ENCODE data around the gene SGMS2.
"Not testable (repeated sequence)": the region's sequence is repeated elsewhere in the genome, so short reads cannot be mapped to it uniquely, and the experiment has no call there.

SGMS2 gene

DNA sequence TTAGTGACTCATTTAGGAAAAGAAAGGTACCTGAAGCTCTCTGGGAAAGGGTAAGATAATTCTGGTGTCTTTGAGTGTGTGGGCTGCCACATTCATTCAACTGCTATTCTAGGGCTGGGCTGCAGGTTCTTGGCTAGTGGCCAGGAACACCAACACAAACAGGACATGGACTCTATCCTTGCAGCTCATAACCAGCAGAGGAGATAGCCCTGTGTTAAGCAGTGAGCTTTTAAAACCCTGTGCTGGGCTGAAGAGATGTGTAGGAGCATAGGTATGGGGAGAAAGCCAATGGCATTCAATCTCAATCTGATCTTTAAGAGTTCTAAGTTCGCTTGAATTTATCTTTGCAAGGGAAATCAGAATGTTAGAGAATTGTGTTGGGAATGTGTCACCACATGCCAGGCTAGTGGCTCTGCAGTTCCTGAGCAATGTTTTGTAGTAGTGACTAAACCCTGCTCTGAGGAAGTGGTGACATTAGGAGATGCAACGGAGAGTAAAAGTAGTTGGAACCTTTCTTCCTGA lies 39.2 kb downstream of the SGMS2 start:
- DNase-seq (ENCODE audit: low read depth in 1 of 2, low spot score in 1 of 2) = peak in 1 of 2 donors; percentile 3

DNA sequence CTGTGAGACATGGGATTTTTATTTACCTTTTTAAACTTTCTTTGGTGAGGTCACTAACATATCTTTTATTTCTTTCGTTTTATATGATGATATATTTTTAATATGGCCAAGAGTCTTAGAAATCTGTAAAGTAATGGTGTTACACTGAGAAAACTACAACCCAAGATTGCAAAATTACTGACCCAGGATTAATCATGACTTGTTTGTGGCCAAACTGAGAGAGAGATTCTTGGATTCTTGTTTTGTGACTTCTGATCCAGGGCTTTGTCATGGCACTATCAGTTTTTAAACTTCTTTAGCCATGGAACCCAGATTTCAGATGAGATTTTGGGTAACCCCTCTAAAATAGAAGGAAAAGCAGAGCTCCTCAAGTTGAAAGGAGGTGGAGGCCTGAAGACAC lies 42.0 kb downstream of the SGMS2 start:
- DNase-seq (ENCODE audit: low read depth in 1 of 2, low spot score in 1 of 2) = no peak

DNA sequence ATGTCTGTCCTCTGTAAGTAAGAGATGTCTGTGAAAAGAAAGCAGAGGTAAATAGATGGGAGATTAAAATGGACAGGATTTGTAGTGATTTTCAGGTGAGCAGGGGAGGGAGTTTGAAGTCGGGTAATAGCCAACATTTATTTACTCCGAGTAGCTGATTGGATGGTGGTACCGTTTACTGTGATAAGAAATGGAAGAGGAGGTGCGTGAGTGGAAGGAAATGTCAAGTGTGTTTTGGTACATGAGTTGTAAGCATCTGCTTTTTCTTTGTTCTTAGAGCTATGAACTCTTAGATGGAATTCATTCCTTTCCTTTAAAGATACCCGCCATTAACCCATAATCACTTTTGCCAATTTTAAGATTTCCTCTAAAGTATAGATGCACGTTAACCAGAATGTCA lies 45.5 kb downstream of the SGMS2 start:
- DNase-seq (ENCODE audit: low read depth in 1 of 2, low spot score in 1 of 2) = no peak

DNA sequence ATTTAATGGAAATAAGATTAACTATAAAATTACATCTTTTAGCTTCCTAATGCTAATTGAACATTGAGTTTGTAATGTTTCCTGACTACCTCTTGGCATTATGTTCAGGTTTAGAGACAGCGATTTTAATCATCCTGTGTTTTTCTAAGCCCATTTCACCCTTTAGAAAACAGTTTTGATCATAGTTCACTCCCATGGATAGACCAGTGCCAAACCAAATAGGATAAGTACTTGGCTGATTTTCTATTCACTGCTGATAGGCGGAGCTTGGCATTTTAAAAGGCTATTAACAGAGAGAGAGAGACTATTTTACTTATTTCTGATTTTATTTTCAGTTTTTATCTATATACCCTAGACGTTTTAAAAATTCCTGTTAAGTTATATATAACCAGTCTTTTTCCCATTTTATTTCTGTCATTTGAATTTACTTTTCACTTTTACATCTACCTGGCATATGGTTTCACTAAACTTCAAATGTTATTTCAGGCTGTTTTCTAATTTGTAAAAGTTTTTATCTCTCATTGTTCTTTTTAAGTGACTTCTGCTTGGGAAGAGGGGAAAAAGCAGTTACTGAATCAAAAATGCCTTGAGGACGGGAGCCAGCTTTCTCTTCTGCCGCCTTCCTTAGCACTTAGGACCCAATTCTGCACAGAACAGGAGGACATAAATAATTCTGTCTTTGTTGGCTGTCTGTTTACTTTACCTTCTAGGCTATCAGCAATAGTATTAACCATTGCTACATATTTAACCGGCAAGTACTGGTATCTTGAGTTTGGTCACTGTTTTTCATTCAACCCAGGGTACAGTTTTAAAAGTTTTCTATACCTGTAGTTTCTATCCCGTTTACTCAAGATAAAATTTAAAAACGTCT lies 46.4 kb downstream of the SGMS2 start:
- no peak for DNase-seq (ENCODE audit: low read depth in 1 of 2, low spot score in 1 of 2)

DNA sequence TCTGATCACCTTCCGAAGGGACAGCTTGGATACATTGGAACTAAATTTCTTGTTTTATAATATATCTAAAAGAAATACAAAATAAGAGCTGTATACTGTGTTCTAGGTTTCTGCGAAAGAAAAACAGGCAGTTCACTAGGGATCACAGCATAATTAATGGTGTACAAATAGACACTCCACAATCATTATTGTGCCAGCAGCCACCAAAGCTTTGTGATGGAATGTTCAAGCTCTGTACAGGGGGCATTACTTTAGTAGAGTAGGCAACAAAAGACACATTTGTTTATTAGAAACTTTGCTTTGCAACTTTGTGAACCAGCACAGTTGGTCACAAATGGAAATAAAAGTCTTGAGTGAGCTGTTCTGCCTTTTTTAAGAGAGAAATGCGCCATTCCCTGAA lies 49.3 kb downstream of the SGMS2 start:
- no peak for DNase-seq (ENCODE audit: low read depth in 1 of 2, low spot score in 1 of 2)

DNA sequence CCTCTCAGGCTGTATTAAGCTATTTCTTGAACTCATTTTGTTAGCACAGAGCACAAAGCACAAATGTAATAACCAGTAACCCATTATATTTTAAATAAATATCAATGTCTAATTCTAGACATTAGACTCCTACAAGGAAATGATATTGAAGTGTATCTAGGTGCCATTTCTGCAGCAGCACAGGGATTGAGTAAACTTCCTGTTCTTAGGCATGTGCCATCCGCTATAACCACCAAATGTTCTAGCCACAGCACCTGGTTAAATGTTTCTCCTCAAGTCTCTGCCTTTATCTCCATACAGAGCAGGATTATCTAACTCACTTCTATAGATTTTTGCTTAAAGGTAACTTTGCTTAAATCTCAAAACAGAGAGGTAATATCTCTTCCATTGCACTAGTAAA lies 51.4 kb downstream of the SGMS2 start:
- no peak for DNase-seq (ENCODE audit: low read depth in 1 of 2, low spot score in 1 of 2)

DNA sequence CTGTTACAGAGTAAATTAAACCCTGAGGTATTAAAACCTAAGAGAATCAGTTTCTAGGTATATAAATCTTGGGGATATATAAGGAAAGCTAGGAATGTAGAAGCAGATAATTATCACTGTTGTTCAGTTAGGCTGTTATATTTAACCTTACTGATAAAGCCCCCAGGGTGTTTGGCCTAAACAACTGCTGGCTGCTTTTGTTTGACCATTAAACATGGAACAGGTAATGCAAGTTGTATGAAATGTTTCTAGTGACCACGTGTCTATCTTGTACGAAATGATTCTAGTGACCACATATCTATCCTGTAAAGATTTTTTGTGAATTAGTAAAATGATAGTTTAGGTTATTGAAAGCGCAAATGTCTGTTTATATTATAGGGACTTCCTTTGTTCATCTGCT lies 52.6 kb downstream of the SGMS2 start:
- DNase-seq (ENCODE audit: low read depth in 1 of 2, low spot score in 1 of 2) = no peak

DNA sequence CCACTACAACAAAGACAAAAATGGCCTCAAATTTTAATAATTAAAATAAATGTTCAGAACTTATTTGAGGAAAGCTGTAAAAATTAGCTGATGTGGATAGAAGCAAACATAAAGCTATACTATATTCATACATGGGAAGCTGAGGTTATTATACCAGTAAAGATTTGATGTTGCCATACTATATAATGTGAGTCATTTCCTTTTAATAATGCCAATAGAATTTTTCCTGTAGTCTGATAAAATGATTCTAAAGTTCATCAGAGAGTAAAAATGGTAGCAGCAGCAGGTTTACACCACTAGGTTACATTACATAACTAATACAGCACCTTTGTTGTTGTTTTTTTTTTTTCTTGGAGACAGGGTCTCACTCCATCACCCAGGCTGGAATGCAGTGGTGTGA lies 61.1 kb downstream of the SGMS2 start:
- DNase-seq (ENCODE audit: low read depth in 1 of 2, low spot score in 1 of 2) = no peak

DNA sequence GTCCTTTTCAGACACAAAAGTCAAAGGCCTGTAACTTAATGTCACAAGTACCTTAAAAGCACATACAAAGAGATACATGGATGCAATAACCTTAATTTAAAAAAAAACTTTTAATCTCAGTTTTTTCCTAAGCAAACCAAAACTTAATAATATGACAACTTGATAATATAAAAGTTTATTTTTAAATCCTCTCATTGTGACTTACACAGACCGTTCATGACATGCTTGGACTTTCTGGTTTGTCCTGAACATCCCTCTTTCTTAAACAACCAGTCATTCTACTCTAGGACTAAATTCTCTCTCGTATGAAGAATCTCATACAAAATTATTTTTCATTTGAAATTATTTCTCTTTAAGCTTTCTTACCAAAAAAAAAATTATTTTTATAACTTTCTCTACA lies 63.5 kb downstream of the SGMS2 start:
- DNase-seq (ENCODE audit: low read depth in 1 of 2, low spot score in 1 of 2) = no peak

DNA sequence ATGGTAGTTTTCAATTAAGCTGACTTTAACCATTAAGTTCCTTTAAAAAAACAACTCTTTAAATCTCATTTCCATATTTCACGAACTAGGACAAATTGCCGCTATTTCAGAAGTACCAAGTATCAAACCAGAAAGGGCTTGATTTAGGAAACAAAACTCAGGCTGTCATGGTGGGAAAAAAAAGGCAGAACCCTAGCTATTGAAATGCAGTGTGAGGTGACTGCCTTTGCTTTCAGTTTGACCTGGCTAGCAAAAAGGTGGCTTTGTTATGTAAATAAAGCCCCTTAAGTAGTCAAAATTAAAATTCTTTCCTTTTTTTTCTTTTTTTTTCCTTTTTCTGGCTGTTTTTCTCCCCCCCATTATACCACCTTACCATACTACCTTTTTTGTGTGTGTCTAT lies 66.0 kb downstream of the SGMS2 start:
- DNase-seq (ENCODE audit: low read depth in 1 of 2, low spot score in 1 of 2) = no peak

DNA sequence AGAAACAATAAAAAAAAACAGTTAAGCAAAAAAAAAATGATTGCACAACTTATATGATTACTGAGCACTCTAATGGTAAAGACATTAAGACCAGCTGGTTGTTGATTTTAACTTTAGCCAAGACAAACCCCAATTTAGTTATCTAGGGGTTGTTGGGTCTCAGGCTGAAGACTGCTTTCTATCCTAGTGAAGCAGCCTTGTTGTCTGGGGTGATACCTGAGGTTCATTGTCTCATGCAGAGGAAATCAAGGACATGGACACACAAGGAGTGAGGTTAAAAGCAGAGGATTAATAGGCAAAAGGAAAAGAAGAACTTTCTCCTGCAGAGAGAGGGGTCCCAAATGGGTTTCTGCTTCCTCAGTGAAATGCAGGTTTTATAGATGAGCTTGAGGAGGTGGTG lies 66.6 kb downstream of the SGMS2 start:
- DNase-seq (ENCODE audit: low read depth in 1 of 2, low spot score in 1 of 2) = no peak

DNA sequence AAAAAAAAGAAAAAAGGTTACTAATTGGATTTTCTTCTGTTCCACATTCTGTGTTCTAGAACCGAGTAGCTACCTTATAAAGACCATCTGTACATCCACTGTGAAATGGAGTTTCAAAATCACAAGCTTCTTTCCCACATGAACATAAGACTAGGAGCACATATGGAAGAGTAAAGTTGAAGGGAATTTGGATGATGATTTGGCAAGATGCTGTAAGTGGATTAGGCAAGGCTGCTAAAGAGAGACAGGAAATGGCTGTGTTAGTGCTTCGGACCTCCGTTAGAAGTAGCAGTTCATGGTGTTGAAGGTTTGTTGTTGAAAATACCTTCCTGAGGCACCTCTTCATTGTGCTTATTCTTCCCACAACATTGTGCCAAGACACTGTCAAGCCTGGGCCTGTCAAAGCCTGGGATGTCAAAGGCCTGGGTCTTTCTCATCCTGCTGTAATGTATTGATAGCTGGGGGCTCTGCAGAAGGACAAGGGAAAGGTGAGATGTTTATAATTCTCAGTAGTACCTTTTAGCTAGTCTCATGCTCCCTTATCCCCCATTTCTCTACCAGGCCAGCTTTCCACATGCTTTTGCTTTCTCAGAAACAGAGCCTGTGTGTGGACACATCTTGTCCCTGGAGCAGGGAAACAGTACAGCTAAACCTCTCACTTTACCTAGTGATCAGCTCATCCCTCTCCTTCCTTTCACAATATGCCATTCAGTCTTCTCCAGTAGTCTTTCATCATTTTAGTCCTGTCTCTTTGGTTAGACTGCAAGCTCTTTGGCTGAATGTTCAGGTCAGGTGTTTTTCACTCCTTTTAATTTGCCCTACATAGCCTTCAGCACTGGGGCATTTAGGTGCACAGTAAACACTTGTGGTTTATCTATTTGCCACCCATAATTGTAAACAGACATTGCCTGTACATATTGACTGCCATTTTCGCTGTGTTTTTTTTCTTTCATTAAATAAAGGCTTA lies 68.7 kb downstream of the SGMS2 start:
- DNase-seq (ENCODE audit: low read depth in 1 of 2, low spot score in 1 of 2) = no peak

DNA sequence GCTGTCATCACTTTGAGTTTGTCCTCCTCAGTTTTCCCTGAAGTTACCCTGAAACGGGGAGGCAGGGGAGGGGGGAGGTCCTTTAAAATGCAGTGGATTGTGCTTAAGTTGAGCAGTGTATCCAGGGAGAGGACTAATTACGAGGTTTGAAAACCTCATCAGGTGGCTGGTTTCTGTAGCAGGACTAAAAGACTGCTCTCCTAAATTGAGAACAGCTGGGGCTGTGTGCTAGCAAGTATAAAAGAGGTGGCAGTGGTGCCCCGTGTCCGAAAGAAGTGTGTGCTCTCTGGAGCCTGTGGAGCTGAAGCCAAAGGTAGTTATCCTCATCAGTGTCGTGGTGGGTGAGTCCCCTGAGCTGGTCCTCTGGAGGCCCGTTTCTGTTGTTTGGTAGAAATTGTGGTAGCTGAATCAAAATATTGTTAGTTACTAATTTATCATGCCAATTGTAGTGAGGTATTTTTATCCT lies 69.4 kb downstream of the SGMS2 start:
- no peak for DNase-seq (ENCODE audit: low read depth in 1 of 2, low spot score in 1 of 2)

DNA sequence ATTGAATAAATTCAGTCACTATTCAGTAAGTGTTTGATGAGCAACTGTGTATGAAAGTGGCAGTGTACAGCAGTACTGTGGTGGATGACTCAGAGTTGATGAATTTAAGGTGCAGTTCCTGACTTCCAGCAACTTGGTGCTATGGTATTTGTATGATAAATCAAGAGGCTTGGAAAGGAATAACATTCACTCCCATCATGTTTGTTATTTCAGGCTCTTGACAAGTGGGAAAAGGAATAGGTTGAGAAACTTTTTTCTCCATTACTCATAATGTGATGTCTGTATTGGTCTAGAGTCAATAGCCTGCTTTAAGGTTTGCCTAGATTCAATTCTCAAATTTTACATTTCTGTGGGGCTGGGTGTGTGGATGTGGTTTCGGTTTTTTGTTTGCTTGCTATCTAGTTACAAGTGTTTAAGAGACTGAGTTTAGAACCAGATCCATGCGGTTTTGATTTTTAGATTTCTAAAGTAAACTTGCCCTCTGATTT lies 71.5 kb downstream of the SGMS2 start:
- no peak for DNase-seq (ENCODE audit: low read depth in 1 of 2, low spot score in 1 of 2)

DNA sequence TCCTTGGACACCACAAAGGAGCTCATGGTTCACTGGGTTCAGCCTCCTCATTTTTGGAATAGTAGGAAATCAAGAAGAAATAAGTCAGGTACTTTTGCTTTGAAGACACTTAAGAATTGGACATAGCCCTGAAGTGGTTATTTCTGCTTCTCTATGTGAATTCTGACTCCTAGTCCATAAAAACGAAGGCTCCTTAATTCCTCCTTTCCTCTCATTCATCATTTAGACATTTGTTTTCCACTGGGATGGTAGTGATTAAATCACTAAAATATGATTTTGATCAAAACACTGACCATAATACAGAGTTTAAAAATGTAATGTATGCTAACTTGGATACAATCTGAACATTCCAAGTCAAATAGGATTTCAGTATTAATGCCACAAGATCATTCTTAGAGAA lies 71.9 kb downstream of the SGMS2 start:
- DNase-seq (ENCODE audit: low read depth in 1 of 2, low spot score in 1 of 2) = no peak

DNA sequence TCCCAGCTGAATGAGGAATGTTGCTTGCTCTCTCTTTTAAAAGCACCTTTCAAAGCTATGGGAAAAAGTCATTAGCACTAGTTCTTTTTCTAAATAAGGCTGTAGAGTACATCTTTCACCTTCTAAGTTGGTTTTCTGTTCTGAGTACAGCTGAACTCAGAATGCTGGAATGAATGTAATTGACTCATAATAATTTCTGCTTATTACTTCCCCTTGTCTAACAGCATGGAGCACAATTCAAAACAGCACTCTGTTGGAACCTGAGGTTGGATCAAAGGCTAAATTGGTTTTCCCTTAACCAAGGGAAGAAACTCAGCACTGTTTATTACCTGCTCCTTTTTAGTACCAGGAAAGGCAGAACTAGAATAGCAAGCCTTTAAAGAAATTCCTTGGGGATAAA lies 73.1 kb downstream of the SGMS2 start:
- no peak for DNase-seq (ENCODE audit: low read depth in 1 of 2, low spot score in 1 of 2)

DNA sequence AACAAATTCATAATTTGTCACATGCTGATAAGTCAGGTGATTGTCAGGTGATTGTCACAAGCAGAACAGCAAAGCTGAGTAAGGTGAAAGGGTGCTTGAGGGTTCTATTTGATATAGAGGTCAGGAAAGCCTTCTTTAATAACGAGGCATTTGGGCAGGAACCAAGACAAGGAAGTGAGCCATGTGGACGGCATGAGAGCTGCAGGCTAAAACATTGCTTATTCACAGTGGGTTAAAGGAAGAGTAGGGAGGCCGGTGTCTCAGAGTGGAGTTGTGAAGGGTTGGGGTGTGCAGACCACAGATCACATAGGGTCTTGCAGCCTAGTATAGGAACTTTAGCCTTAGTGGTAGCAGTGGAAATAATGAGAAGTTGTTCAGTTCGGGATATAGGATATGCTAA lies 75.3 kb downstream of the SGMS2 start:
- no peak for DNase-seq (ENCODE audit: low read depth in 1 of 2, low spot score in 1 of 2)

DNA sequence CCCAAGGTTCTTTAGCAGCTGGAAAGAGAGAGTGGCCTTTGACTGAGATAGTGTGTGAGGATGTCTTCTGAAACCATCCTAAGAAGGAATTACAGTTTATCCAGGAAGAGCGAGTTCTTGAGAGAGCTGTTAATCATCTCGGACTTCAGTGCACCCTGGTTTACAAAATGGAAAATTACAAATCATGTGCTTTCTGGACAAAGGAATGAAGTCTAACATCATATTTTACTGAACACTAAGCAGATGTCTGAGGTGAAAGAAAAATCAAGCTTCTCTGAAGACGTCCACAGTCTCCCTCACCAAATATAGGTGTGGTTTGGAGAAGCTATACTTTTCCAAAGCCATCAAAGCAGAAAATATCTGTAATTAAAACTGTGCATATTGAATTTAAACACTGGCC lies 75.8 kb downstream of the SGMS2 start:
- no peak for DNase-seq (ENCODE audit: low read depth in 1 of 2, low spot score in 1 of 2)

DNA sequence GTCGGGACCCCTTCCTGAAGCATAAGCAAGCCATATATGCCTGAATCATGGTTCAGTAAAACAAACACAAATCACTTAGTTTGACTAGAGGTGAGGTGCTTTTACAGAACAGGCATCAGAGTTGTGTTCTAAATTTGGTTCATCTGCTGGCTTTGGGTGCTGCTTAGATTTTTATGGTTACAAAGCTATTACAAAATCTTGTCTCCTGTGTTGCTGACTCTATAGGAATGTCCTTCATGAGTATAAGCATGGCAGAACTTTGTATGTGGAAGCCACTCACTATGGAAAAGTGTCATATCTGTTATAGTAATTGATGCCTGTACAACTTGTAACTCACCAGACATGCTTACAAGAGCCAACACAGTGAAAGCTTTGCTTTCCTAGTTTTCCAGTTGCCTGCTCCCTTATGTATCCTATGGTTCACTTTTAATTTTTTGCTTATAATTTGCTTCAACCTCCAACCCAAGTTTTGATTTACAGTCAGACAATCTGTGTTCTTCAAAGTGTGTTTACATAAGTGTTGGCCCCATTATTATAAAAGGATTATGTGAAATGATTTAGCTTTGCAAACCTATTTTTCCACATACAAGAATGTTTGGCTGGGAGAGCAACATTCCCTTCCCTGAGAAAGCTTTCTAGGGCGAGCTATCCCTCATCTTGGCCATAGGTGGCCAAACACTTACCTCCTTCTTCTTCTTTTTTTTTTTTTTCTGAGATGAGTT lies 76.6 kb downstream of the SGMS2 start:
- DNase-seq (ENCODE audit: low read depth in 1 of 2, low spot score in 1 of 2) = no peak

DNA sequence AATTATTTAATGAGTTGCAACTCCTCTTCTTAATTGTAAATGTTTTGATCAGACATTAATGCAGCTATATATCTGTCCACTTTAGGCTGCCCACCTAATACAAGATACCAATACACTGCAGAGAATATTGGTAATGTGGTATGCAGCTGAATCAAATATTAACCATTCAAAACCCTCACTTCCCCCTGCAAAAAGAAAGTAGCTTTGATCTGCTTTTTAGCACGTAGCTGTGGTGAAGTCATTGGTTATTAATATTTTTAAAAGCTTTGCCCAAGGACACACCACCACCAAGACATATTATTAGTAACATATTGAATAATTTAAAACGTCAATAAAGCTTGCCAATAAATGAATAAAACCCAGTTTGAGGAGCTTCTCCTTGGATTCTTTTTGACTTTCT lies 78.0 kb downstream of the SGMS2 start:
- DNase-seq (ENCODE audit: low read depth in 1 of 2, low spot score in 1 of 2) = no peak

DNA sequence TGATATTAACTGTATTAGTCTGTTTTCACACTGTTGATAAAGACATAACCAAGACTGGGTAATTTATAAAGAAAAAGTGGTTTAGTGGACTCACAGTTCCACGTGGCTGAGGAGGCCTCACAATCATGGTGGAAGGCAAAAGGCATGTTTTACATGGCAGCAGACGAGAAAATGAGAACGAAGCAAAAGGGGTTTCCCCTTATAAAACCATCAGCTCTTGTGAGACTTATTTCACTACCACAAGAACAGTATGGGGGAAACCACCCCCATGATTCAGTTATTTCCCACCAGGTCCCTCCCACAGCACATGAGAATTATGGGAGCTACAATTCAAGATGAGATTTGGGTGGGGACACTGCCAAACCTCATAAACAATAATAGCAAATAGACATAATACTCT lies 80.3 kb downstream of the SGMS2 start:
- not testable (repeated sequence) for DNase-seq (ENCODE audit: low read depth in 1 of 2, low spot score in 1 of 2)
